HG03457 (cell line): ENCODE measurements around the gene PPP1R7.
"Not testable (repeated sequence)": the region's sequence is repeated elsewhere in the genome, so short reads cannot be mapped to it uniquely, and the experiment has no call there.

Experiments
- ATAC-seq: cut with Tn5 transposase; IDR thresholded peaks from one replicate; pipeline ENCODE4 v1.9.1; 2021; ENCODE audit warnings: moderate number of reproducible peaks; ENCODE audit not compliant: unreplicated experiment

The PPP1R7 gene

DNA sequence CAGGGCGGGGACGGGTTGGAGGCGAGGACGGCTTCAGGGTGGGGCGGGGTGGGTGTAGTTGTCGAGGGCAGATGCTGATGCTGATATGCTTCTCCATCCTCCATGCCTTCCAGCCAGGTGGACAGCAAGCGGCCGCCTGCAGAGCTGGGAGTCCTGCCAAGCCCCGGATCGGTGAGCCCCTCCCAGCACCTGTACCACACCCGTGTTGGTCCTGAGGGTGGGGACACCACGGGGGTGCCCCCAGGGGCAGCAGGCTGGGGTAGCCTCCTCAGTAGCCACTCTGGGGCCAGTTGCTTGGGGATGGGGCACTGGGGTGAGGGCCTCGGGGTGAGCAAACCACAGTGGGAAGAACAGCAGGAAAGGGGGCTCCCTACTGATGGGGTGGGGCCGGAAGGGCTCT is 40.8 kb downstream of the PPP1R7 start:
- no peak for ATAC-seq

DNA sequence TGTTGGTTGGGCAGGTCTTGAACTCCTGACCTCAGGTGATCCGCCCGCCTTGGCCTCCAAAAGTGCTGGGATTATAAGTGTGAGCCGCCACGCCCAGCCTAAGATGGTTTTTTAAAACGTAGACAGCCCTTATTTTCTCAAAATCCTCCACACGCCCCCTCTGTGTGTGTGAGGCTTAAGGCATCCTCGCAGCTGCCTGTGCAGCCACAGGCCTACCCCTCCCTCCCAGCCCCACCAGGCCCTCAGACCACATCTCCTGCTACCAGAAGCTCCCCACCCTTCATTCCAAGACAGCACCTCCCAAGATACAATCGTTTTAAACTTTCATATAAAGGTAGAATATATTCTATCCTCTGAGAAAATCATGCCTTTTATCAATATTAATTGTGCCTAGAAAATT is 43.0 kb downstream of the PPP1R7 start:
- ATAC-seq = no peak

DNA sequence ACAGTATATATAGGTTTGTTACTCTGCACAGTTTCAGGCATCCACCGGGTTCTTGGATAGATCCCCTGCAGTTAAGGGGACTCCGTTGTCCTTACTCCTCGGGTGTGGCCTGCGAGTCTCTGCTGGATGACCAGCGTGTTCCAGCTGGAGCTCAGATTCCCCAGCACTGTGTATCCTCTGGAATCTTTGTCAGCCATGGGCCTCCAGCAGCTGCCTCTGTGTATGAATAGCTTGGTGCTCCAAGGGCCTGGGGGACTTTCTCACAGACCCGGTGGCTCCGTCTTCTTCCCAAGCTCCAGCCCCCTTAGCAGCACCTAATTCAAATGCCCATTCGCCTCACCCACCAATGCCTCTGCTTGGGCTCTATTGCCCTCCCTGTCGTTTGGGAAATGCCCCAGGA is 44.5 kb downstream of the PPP1R7 start:
- no peak for ATAC-seq

DNA sequence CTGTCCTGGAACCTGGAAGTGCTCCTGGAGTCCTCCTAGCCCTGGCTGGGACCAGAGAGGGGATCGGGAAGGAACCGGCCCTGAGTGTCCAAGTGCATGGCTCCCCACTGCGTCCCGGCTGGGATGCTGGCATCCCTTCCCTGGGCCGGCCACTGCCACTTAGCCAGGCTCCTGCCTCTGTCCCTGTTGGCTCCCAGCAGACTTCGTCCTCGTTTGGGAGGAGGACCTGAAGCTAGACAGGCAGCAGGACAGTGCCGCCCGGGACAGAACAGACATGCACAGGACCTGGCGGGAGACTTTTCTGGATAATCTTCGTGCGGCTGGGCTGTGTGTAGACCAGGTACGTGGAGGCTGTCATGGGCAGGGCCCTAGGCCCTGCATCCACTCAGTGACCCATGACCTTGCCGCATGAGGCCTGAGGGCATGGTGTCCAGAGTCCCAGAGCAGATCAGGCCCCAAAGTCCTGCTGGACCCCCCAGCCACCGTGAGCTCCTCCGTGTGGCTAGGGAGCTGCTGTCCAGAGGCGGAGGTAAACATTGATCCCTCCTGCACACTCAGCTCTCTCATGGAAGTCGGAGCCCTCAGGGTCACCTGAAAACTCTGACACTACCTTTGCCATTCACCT is 45.4 kb downstream of the PPP1R7 start:
- ATAC-seq = no peak

DNA sequence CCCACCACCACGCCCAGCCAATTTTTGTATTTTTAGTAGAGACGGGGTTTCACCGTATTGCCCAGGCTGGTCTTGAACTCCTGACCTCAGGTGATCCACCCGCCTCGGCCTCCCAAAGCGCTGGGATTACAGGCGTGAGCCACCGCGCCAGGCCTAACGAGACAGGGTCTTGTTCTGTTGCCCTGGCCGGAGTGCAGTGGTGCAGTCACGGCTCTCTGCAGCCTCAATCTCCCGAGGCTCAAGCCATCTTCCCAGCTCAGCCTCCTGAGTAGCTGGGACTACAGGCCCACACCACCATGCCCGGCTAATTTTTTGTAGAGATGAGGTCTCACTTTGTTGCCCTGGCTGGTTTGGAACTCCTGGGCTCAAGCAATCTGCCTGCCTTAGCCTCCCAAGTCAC is 47.0 kb downstream of the PPP1R7 start:
- ATAC-seq = not testable (repeated sequence)

DNA sequence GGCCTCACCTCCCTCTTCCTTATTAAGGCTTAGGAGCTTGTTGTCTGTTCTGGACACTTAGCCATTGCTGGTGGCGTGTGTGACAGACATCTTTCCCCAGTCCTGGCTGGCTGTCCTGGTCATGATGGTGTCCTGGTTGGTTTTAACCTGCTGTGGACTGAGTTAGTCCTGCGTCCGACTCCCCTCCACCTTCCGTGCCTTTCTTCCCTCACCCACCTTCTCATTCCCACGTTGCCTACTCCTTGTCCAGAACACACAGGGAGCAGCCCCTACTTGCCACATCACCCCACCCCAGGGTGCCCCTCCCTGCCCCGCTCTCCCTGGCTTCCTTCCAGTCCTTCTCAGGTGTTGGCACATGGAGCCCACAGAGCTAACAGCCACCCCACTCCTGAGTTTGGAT is 47.7 kb downstream of the PPP1R7 start:
- ATAC-seq = no peak

DNA sequence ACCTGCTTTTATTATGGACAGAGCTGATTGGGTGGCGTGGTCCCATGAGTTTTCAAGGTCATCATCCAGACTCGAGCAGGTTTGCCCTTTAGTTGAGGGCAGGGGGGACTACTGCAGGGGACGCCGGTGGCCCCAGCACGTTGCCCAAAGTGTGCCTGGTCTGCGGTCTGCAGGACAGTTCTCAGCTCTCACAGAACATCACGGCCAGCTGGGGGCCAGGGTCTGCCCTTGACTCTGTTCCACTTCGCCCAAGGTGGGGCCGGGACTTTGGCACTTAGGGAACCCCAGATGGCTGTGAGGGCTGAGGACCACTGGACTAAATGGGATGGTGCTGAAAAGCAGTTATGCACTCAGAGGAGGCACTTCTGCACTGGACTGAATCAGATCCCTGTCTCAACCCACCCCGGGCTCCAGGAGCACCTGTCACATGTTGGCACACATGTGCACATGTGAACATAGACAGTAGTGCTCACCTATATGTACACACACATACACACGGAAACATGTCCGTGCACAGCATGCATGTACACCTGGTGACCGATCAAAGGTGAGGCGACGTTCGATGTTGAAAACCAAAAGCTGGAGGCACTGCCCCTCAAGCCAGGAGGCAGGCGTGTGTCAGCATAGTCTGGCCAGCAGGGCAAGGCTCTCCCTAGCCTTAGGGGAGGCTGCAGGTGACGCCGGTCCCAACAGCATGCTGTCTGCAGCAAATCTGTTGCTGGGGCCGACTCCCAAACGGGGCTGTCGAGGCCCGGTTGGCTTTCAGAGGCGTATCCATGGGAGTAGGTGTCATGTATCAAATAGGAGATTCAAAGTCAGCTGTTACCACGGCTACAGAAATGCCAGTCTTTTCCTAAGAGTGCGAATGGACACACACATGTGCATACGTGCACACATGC is 48.4 kb downstream of the PPP1R7 start:
- no peak for ATAC-seq

DNA sequence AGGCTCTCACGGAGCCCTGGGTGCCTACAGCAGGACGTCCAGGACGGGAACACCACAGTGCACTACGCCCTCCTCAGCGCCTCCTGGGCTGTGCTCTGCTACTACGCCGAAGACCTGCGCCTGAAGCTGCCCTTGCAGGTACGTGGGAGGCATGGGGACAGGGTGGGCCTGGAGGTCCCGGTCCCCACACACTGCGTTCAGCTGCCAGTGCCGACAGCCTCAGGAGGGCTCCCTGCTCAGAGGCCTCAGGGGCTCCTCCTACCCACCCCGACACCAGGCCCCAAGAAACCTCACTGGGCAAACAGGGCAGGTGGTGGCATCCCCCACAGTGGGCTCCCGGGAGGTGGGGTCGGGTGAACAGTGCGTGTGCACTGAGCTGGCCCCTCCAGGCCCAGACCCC is 49.0 kb downstream of the PPP1R7 start:
- no peak for ATAC-seq

DNA sequence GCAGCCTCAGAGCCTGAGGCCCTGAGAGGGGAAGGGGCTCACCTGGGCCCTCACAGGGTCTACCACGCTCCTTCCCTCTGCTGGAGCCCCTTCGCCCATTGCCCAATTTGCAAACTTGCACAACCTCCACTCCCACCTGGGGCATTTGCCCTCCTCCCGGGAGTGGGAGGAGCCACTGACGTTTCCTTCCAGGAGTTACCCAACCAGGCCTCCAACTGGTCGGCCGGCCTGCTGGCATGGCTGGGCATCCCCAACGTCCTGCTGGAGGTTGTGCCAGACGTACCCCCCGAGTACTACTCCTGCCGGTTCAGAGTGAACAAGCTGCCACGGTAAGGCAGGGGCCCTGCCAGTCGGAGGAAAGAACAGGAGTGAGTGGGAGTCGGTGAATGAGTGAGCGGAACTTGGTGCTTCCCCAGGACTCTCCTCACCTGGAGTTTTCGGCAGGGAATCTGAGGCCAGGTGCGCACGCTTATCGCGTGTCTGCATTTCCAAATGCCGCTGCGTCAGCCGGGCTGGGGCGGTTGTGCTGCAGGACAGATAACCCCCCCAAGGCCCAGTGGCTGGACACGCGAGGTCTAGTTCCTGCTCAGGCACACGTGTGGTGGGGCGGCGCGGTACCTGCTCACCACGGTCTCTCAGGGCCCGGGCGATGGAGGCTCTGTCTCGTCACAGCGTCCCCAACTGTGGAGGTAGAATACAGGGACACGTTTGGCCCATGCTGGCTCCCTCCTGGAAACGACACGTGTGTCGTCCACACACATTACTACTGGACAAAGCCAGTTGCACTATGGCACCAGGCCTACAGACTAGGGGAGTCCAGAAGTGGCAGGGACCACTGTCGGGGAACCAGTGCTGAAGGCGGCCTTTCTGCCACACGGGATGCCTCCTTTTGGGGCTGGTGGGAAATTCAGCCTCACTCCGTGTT is 49.9 kb downstream of the PPP1R7 start:
- ATAC-seq = no peak

DNA sequence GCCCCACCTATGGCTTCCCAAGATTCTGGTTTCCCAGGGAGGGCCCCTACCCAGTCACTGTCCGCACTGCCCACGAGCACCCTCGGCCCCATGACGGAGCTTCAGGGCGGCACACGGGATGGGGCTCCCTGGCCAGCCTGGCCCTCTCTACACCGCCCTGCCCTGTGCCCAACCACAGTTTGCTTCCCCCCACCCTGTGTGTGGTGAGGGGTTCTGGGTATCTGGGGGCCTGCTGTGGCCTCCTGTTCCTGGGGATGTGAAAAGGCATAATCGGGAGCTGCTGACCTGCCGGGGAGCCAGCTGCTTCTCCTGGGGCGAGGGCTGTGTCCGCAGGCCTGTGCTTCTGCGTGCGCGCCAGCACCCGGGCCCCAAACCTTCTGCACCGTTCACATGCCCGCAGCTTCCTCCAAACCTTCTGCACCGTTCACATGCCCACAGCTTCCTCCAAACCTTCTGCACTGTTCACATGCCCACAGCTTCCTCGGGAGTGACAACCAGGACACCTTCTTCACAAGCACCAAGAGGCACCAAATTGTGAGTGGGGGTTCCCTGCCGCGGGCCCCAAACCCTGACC is 50.6 kb downstream of the PPP1R7 start:
- ATAC-seq = no peak

DNA sequence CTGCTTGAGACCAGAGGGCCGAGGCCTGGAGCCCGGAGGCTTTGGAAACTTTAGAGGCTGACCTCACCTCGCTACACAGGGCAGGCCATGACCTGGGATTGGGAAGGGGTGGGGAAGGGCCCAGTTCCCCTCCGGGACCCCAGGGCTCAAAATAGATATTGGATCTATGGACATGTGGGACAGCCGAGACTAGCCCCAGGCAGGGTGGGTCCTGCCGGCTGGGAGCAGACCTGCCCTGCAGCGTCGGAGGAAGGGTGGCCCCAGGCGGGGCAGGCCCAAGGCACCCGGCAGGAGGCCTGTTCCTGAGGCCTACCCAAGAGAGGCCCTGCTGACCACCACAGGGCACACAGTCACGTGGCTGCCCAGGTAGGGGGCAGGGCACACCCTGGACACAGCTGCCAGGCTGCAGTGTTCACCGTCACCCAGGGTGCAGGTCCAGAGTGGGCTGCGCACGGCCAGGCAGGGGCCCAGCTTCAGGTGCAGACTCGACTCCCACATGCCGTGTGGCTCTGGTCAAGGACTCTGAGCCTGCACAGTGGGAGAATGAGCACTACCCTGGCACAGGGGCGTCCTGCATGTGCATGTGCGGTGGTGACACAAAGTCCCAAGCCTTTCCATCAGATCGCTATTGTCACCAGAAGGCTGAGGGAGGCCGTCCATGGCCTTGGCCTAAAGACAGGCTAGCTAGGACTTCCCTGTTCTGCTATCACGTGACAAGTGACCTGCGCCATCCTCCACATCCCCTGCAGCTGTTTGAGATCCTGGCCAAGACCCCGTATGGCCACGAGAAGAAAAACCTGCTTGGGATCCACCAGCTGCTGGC is 51.4 kb downstream of the PPP1R7 start:
- ATAC-seq = no peak

DNA sequence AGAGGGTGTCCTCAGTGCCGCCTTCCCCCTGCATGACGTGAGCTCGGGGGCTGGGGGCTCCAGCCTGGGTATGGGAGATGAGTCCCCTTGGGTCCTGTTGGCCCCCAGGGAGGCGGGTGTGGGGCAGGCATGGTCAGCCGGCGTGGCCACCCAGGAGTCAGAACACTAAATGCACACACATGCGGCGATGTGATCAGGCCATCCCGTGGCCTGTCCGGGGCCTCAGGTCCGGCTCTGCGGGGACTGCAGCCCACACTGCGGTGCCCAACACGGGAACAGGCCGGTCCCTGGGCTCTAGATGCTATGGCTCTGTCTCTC is 52.0 kb downstream of the PPP1R7 start:
- ATAC-seq = no peak

DNA sequence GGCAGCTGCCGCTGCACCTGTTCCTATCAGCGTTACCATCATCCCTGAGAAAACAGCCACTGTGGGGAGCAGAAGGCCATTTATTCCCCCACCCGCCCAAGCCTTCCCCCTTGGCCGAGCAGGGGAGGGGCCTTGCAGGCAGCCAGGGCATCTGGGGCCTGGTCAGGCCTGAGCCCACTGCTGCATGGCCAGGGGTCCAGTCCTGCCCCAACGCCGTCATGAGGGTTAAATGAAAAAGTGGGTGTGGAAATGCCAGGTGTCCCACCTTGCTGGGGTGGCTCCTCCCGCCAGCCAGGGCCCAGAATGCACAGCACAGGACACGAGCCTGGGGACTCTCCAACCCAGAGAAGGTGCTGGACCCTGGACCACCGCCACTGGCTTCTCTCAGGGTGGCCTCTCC is 52.4 kb downstream of the PPP1R7 start:
- ATAC-seq = no peak

DNA sequence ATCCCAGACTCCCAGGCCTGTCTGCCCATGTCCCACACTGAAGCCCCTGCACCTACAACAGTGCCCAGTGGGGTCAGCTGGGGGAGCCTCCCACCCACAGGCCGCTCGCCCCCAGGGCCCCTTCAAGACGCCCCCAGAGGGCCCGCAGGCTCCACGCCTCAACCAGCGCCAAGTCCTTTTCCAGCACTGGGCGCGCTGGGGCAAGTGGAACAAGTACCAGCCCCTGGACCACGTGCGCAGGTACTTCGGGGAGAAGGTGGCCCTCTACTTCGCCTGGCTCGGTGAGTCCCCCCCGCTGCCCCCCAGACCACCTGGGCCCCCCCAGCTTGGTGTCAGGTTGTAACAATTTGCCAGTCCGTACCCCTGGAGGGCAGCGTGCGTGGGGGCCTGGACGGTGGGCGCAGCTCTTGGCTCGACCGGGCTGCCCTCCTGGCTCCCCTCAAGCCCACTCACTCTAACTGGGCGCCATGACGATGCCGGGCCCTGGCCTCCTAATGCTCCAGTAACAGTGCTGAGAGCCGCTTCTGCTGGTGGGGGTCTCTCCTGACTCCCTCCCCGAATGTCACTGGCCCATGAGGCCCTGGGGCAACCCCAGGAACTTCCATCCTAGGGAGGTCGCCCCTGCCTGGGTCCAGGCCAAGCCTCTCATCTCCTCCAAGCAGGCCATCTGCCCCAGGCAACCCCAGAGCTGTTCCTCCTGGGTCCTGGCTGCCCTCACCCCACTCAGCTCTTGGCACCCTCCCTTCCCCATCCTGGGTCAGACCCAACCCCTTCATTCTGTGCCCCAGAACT is 53.1 kb downstream of the PPP1R7 start:
- ATAC-seq = no peak

DNA sequence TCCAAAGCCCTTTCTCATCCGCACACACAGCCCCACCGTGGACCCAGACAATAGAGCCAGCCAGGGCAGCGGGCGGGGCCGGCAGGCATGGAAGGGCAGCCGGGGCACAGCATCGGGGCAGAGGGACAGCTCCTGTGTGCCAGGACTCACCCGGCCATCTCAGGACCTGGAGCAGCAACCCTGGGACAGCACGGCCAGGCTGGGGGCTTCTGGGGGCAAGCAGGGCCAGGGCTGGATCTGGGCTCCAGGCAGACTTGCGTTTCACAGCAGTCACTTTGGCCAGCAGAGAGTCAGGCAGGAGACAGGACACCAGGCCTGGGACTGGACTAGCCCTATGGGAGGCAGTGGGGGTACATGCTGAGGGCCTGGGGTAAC is 53.7 kb downstream of the PPP1R7 start:
- ATAC-seq = no peak

DNA sequence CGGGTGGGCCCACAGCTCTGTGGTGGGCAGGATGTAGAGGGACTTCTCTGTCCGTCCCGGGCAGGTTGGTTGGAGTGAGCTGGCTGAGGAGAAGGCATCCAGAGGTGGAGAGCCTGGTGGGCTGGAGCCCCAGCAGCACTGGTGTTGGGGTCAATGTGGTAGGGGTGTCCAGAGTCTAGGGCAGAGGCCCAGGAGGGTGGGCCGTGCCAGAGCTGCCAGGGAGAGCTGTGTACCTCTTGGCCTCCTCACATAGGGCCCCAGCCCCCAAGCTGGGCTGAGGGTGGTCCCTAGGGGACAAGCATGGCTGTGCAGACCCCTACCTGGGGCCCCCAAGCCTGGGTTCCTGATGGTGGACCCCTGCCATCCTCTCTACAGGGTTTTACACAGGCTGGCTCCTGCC is 54.2 kb downstream of the PPP1R7 start:
- ATAC-seq = no peak

DNA sequence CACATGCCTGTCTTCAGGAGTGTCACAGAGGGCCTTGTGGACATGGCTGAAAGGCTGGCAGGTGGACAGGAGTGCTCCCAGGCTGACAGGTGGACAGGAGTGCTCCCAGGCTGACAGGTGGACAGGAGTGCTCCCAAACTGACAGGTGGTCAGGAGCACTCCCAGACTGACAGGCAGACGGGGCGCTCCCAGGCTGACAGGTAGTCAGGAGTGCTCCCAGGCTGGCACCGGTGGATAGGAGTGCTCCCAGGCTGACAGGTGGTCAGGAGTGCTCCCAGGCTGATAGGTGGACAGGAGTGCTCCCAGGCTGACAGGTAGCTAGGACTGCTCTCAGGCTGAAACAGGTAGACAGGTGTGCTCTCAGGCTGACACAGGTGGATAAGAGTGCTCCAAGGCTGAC is 54.8 kb downstream of the PPP1R7 start:
- no peak for ATAC-seq

DNA sequence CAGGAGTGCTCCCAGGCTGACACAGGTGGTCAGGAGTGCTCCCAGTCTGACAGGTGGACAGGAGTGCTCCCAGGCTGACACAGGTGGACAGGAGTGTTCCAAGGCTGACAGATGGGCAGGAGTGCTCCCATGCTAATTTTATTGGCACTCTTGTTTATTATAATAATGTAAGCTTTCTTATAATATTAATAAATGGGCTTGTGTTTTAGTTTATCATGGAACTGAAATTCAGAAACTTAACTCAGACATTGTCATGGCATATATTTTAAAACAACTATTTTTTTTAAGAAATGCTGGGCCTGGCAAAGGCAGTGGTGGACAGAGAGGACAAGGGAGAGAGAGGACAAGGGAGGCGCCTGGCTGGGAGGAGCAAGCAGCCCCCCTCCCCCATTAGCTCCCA is 56.9 kb downstream of the PPP1R7 start:
- no peak for ATAC-seq

DNA sequence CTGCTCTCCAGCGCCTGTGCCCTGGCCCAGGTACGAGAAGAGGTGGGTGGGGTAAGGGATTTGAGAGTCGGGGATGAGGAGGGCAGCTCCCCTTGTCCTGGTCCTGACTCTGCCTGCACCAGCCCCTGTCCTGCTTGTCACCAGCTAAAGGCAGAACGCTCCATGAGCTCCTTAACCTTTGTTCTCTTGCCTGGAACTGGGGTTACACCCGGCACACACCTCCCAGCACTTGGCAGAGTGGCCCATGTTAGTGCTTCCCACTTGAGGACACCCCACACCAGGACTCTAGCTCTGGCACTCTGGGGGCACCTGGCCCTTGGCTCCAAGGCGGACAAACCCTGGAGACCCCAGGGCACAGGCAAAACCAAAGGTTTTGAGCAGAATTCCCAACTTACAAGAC is 57.4 kb downstream of the PPP1R7 start:
- ATAC-seq = no peak

DNA sequence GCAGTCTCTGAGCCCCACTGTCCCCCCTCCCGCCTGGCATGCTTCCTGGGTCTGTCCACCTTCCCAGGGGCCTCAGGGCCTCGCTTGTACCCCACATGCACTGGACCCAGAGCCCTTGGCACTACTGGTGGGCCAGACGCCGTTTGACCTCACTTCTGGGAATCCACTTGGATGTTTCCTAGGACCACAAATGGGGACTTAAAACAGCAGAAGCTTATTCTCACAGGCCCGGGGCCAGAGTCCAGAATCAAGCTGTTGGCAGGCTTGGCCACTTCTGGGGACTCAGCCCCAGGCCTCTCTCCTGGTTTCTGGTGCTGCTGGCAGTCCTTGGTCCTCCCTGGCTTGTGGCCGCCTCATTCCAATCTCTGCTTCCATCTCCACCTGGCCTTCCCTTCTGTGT is 57.8 kb downstream of the PPP1R7 start:
- no peak for ATAC-seq
